ENCODE measurements around the gene COPE.
"Not testable (repeated sequence)": the region's sequence is repeated elsewhere in the genome, so short reads cannot be mapped to it uniquely, and the experiment has no call there.

The COPE gene

GRCh38 chr19:18905513-18906236, 13.5 kb downstream of the COPE start:
- Histone ChIP-seq H3K27ac (ENCODE audit: low read depth, low read length) (no peak overlapping the region), H3K27me3 (ENCODE audit: control insufficient read depth, insufficient read depth, low read length) (no peaks in the 10 kb centered on the region), H3K4me3 (ENCODE audit: low read depth, low read length) (no peak overlapping the region), H3K9ac (ENCODE audit: low read depth, low read length) (no peak overlapping the region), H3K9me3 (ENCODE audit: control insufficient read depth, insufficient read depth, low read length) (no peaks in the 10 kb centered on the region), H3K4me1 (ENCODE audit: control insufficient read depth, insufficient read depth, low read length) (no peaks in the 10 kb centered on the region), H3K36me3 (ENCODE audit: control insufficient read depth, insufficient read depth, low read length) (peaks cover 58% of the 10 kb centered on the region)

GRCh38 chr19:18905058-18905456, 14.1 kb downstream of the COPE start:
- H3K4me1 ChIP-seq (ENCODE audit: control insufficient read depth, insufficient read depth, low read length), result no peaks in the 10 kb centered on the region
- H3K4me3 ChIP-seq (ENCODE audit: low read depth, low read length), result no peak overlapping the region
- no peaks in the 10 kb centered on the region for H3K9me3 ChIP-seq (ENCODE audit: control insufficient read depth, insufficient read depth, low read length)
- H3K27me3 ChIP-seq (ENCODE audit: control insufficient read depth, insufficient read depth, low read length), result no peaks in the 10 kb centered on the region
- H3K36me3 ChIP-seq (ENCODE audit: control insufficient read depth, insufficient read depth, low read length), result peaks cover 57% of the 10 kb centered on the region
- H3K9ac ChIP-seq (ENCODE audit: low read depth, low read length), result no peak overlapping the region
- H3K27ac ChIP-seq (ENCODE audit: low read depth, low read length), result no peak overlapping the region

- H3K4me3 ChIP-seq (ENCODE audit: low read depth, low read length), result no peak overlapping the region
- no peaks in the 10 kb centered on the region for H3K9me3 ChIP-seq (ENCODE audit: control insufficient read depth, insufficient read depth, low read length)
- H3K27ac ChIP-seq (ENCODE audit: low read depth, low read length), result no peak overlapping the region
- H3K9ac ChIP-seq (ENCODE audit: low read depth, low read length), result no peak overlapping the region
- peaks cover 57% of the 10 kb centered on the region for H3K36me3 ChIP-seq (ENCODE audit: control insufficient read depth, insufficient read depth, low read length)
- no peaks in the 10 kb centered on the region for H3K4me1 ChIP-seq (ENCODE audit: control insufficient read depth, insufficient read depth, low read length)
- no peaks in the 10 kb centered on the region for H3K27me3 ChIP-seq (ENCODE audit: control insufficient read depth, insufficient read depth, low read length)
Measured at GRCh38 chr19:18904334-18905057, 14.7 kb downstream of the COPE start.

GRCh38 chr19:18903156-18904037, 15.8 kb downstream of the COPE start:
- Histone ChIP-seq H3K27me3 (ENCODE audit: control insufficient read depth, insufficient read depth, low read length) (no peaks in the 10 kb centered on the region), H3K4me3 (ENCODE audit: low read depth, low read length) (no peak overlapping the region), H3K27ac (ENCODE audit: low read depth, low read length) (no peak overlapping the region), H3K9ac (ENCODE audit: low read depth, low read length) (no peak overlapping the region), H3K36me3 (ENCODE audit: control insufficient read depth, insufficient read depth, low read length) (peaks cover 55% of the 10 kb centered on the region), H3K4me1 (ENCODE audit: control insufficient read depth, insufficient read depth, low read length) (no peaks in the 10 kb centered on the region), H3K9me3 (ENCODE audit: control insufficient read depth, insufficient read depth, low read length) (no peaks in the 10 kb centered on the region)

- H3K27me3 ChIP-seq (ENCODE audit: control insufficient read depth, insufficient read depth, low read length); H3K4me3 ChIP-seq (ENCODE audit: low read depth, low read length); H3K4me1 ChIP-seq (ENCODE audit: control insufficient read depth, insufficient read depth, low read length); H3K27ac ChIP-seq (ENCODE audit: low read depth, low read length); H3K9ac ChIP-seq (ENCODE audit: low read depth, low read length); H3K9me3 ChIP-seq (ENCODE audit: control insufficient read depth, insufficient read depth, low read length): not testable (repeated sequence)
- H3K36me3 ChIP-seq (ENCODE audit: control insufficient read depth, insufficient read depth, low read length), result peaks cover 50% of the 10 kb centered on the region
Measured at GRCh38 chr19:18902519-18902918, 16.7 kb downstream of the COPE start.

- Histone ChIP-seq H3K9ac (ENCODE audit: low read depth, low read length) (no peak overlapping the region), H3K4me1 (ENCODE audit: control insufficient read depth, insufficient read depth, low read length) (no peaks in the 10 kb centered on the region), H3K9me3 (ENCODE audit: control insufficient read depth, insufficient read depth, low read length) (no peaks in the 10 kb centered on the region), H3K4me3 (ENCODE audit: low read depth, low read length) (no peak overlapping the region), H3K27me3 (ENCODE audit: control insufficient read depth, insufficient read depth, low read length) (peaks cover 10% of the 10 kb centered on the region), H3K27ac (ENCODE audit: low read depth, low read length) (no peak overlapping the region), H3K36me3 (ENCODE audit: control insufficient read depth, insufficient read depth, low read length) (peaks cover 40% of the 10 kb centered on the region)
Measured at GRCh38 chr19:18901491-18901890, 17.7 kb downstream of the COPE start.

- Histone ChIP-seq H3K9ac (ENCODE audit: low read depth, low read length) (no peak overlapping the region), H3K27me3 (ENCODE audit: control insufficient read depth, insufficient read depth, low read length) (peaks cover 11% of the 10 kb centered on the region), H3K9me3 (ENCODE audit: control insufficient read depth, insufficient read depth, low read length) (no peaks in the 10 kb centered on the region), H3K4me3 (ENCODE audit: low read depth, low read length) (no peak overlapping the region), H3K27ac (ENCODE audit: low read depth, low read length) (no peak overlapping the region), H3K4me1 (ENCODE audit: control insufficient read depth, insufficient read depth, low read length) (no peaks in the 10 kb centered on the region), H3K36me3 (ENCODE audit: control insufficient read depth, insufficient read depth, low read length) (peaks cover 34% of the 10 kb centered on the region)
Measured at GRCh38 chr19:18900700-18901481, 18.3 kb downstream of the COPE start.

- H3K9ac ChIP-seq (ENCODE audit: low read depth, low read length), result no peak overlapping the region
- H3K36me3 ChIP-seq (ENCODE audit: control insufficient read depth, insufficient read depth, low read length), result peaks cover 24% of the 10 kb centered on the region
- no peaks in the 10 kb centered on the region for H3K9me3 ChIP-seq (ENCODE audit: control insufficient read depth, insufficient read depth, low read length)
- no peak overlapping the region for H3K4me3 ChIP-seq (ENCODE audit: low read depth, low read length)
- no peak overlapping the region for H3K27ac ChIP-seq (ENCODE audit: low read depth, low read length)
- H3K4me1 ChIP-seq (ENCODE audit: control insufficient read depth, insufficient read depth, low read length), result no peaks in the 10 kb centered on the region
- H3K27me3 ChIP-seq (ENCODE audit: control insufficient read depth, insufficient read depth, low read length), result peaks cover 15% of the 10 kb centered on the region
Measured at GRCh38 chr19:18899624-18900560, 19.3 kb downstream of the COPE start.

- Histone ChIP-seq H3K27ac (ENCODE audit: low read depth, low read length) (no peak overlapping the region), H3K9me3 (ENCODE audit: control insufficient read depth, insufficient read depth, low read length) (no peaks in the 10 kb centered on the region), H3K9ac (ENCODE audit: low read depth, low read length) (no peak overlapping the region), H3K4me1 (ENCODE audit: control insufficient read depth, insufficient read depth, low read length) (no peaks in the 10 kb centered on the region), H3K27me3 (ENCODE audit: control insufficient read depth, insufficient read depth, low read length) (peaks cover 16% of the 10 kb centered on the region), H3K36me3 (ENCODE audit: control insufficient read depth, insufficient read depth, low read length) (peaks cover 18% of the 10 kb centered on the region), H3K4me3 (ENCODE audit: low read depth, low read length) (no peak overlapping the region)
Measured at GRCh38 chr19:18898607-18899408, 20.4 kb downstream of the COPE start.
